K562 (cell line): Measurements from ENCODE around the gene CCND3. TPM values are rescaled to one million over a fixed set of nuclear protein-coding genes. Genes with fewer than 3 reads are reported as not detected.

Source experiments
- BACH1 ChIP-seq: fragments of 200-800 bp; sonication (Bioruptor generic); IDR thresholded peaks from 2 replicates; pipeline ENCODE4 v1.6.1; 2016; ENCODE audit warnings: missing genetic modification characterization, missing compliant biosample characterization
- CTCF ChIP-seq, 3 experiments: IDR thresholded peaks in 2 of 3; conservative IDR thresholded peaks in 1 of 3; 2 replicates each; pipeline ENCODE4 v1.5.1; 2011 to 2012; ENCODE audit warnings: low read length in 3 of 3, mild to moderate bottlenecking in 3 of 3, control low read depth in 2 of 3, improper control_type of control experiment in 1 of 3, inconsistent platforms in 1 of 3, low read depth in 1 of 3, mixed read lengths in 1 of 3, moderate library complexity in 1 of 3; ENCODE audit not compliant: insufficient read depth in 2 of 3
- EP400 ChIP-seq: fragments of 450-650 bp; IDR thresholded peaks from 2 replicates; pipeline ENCODE4 v1.6.1; 2017; ENCODE audit warnings: antibody characterized with exemption, mild to moderate bottlenecking, moderate library complexity
- FOXM1 ChIP-seq, 2 experiments: fragments of 450-650 bp in 1 of 2; sonication (generic) in 1 of 2; formaldehyde crosslinking in 1 of 2; IDR thresholded peaks; 2 replicates each; pipeline versions ENCODE4 v1.6.1 to v1.9.0; 2017 to 2022; ENCODE audit warnings: low read depth in 2 of 2, mild to moderate bottlenecking in 2 of 2, missing genetic modification reagents in 1 of 2, moderate library complexity in 1 of 2
- GATAD2B ChIP-seq: fragments of 450-650 bp; IDR thresholded peaks from 2 replicates; pipeline ENCODE4 v1.6.1; 2017; ENCODE audit warnings: mild to moderate bottlenecking, borderline replicate concordance
- HMBOX1 ChIP-seq: sonication (generic); IDR thresholded peaks from 2 replicates; pipeline ENCODE4 v1.6.1; 2016
- HNRNPH1 ChIP-seq: fragments of 200-400 bp; formaldehyde crosslinking; optimal IDR thresholded peaks from 2 replicates; pipeline ENCODE3; 2017; ENCODE audit warnings: low read depth, mild to moderate bottlenecking, low read length, moderate library complexity
- L3MBTL2 ChIP-seq: fragments of 450-650 bp; IDR thresholded peaks from 2 replicates; pipeline ENCODE4 v1.6.1; 2016; ENCODE audit warnings: mild to moderate bottlenecking, moderate library complexity
- MAFG ChIP-seq: fragments of 450-650 bp; conservative IDR thresholded peaks from 2 replicates; pipeline ENCODE4 v1.6.1; 2016; ENCODE audit warnings: missing genetic modification characterization, missing compliant biosample characterization
- MED1 ChIP-seq: sonication (generic); formaldehyde crosslinking; IDR thresholded peaks from 2 replicates; pipeline ENCODE4 v1.8.1; 2023; ENCODE audit warnings: missing genetic modification reagents, borderline replicate concordance
- MYC ChIP-seq, 2 experiments: fragments of 250-450 bp in 1 of 2; sonication (Bioruptor Pico) in 1 of 2; IDR thresholded peaks; 2 replicates each; pipeline versions ENCODE4 v1.5.1 to v1.6.1; 2012 to 2021; ENCODE audit warnings: low read depth in 2 of 2, borderline replicate concordance in 1 of 2, improper control_type of control experiment in 1 of 2, low read length in 1 of 2, mild to moderate bottlenecking in 1 of 2, moderate library complexity in 1 of 2
- NCOR1 ChIP-seq: fragments of 450-650 bp; IDR thresholded peaks from 2 replicates; pipeline ENCODE4 v1.6.1; 2016; ENCODE audit warnings: mild to moderate bottlenecking, moderate library complexity
- NFRKB ChIP-seq: fragments of 450-650 bp; IDR thresholded peaks from 2 replicates; pipeline ENCODE4 v1.6.1; 2016; ENCODE audit warnings: low read depth
- SMAD4 ChIP-seq: fragments of 250-450 bp; sonication (Bioruptor Pico); conservative IDR thresholded peaks from 2 replicates; pipeline ENCODE4 v1.8.0; 2021; ENCODE audit warnings: inconsistent platforms, mild to moderate bottlenecking, moderate library complexity
- SMARCA4 ChIP-seq: fragments of 450-650 bp; IDR thresholded peaks from 2 replicates; pipeline ENCODE4 v1.6.1; 2016
- TRIM28 ChIP-seq: fragments of 450-650 bp; IDR thresholded peaks from 2 replicates; pipeline ENCODE4 v1.6.1; 2017
- TSC22D4 ChIP-seq: fragments of 450-650 bp; IDR thresholded peaks from 2 replicates; pipeline ENCODE4 v1.6.1; 2016; ENCODE audit warnings: missing genetic modification characterization, missing biosample characterization, control low read depth
- ZBTB5 ChIP-seq: fragments of 450-650 bp; IDR thresholded peaks from 2 replicates; pipeline ENCODE4 v1.6.1; 2017; ENCODE audit warnings: antibody characterized with exemption
- ZNF639 ChIP-seq, 2 experiments: fragments of 200-800 bp in 1 of 2; sonication (Bioruptor generic) in 1 of 2; sonication (generic) in 1 of 2; formaldehyde crosslinking in 1 of 2; IDR thresholded peaks in 1 of 2; conservative IDR thresholded peaks in 1 of 2; 2 replicates each; pipeline versions ENCODE4 v1.5.0 to v1.6.1; 2016 to 2020; ENCODE audit warnings: missing compliant biosample characterization in 1 of 2, missing genetic modification characterization in 1 of 2, missing genetic modification reagents in 1 of 2
- ZNF785 ChIP-seq: fragments of 250-450 bp; sonication (Bioruptor Pico); IDR thresholded peaks from 2 replicates; pipeline ENCODE4 v1.4.0; 2020; ENCODE audit warnings: mild to moderate bottlenecking
- polyA plus RNA-seq, 8 experiments: library from polyadenylated mRNA; depleted of rRNA in 4 of 8; stranded (reverse) in 5 of 8; unstranded in 3 of 8; fragments of >200 nt; fragmentation: Nextera tagmentation in 2 of 8; fragmentation: Illumina TruSeq in 1 of 8; extraction: Ambion mirVana in 2 of 8; extraction: Trizol in 1 of 8; gene quantifications; 2 replicates each; pipeline versions ENCODE4 v1.2.1 to v1.2.3, GENCODE V29; 2011 to 2014; ENCODE audit warnings: inconsistent platforms in 1 of 8, missing spikeins in 1 of 8
- total RNA-seq, 7 experiments: library from RNA; depleted of rRNA in 6 of 7; stranded (reverse); fragments of >200 nt in 6 of 7; fragmentation: Illumina TruSeq in 2 of 7; extraction: Trizol in 2 of 7; gene quantifications; 2 replicates each; pipeline versions ENCODE4 v1.2.1 to v1.2.3, GENCODE V29; 2011 to 2021; ENCODE audit warnings: low replicate concordance in 1 of 7

The CCND3 gene
- total and polyA plus RNA-seq, 9 of the 15 experiments (the other 6 are each of a cell fraction or from before 2014, with no cell fraction given) = 21.5 to 204 (median 97.4) TPM

GRCh38 chr6:41967312-41968287 is 26.0 kb upstream of the CCND3 start (continued):
- 0 out of 2 replicates have a peak, but pooled peaks have one; percentile 25 for TF ChIP-seq ZBTB5
- TF ChIP-seq BACH1 (tag) = peak; percentile 78
- no peak for TF ChIP-seq ZNF785 (CRISPR knock-in tag)
- no peak for TF ChIP-seq MED1 (CRISPR knock-in tag)
- TF ChIP-seq TRIM28 = 0 out of 2 replicates have a peak, but pooled peaks have one; percentile 31
- peak in 1 of 3 experiments; percentile 36; a peak in 2 of 6 replicates for TF ChIP-seq CTCF (IDR thresholded peaks at IDR 0.05 in 2 of 3, conservative IDR thresholded peaks at IDR 0.05 in 1 of 3; ENCODE audit: insufficient read depth in 2 of 3, low read depth in 1 of 3, low read length in 3 of 3)
- peak; percentile 48 for TF ChIP-seq HMBOX1
- no peak for TF ChIP-seq TSC22D4 (tag)
- peak; percentile 42; the same call in 1 of the 2 replicates for TF ChIP-seq MYC (IDR thresholded peaks at IDR 0.05; ENCODE audit: low read depth, low read length)
- no peak for TF ChIP-seq MYC (CRISPR knock-in tag; IDR thresholded peaks at IDR 0.05; ENCODE audit: borderline replicate concordance, low read depth)
- 0 out of 2 replicates have a peak, but pooled peaks have one; percentile 5 for TF ChIP-seq GATAD2B
- TF ChIP-seq NFRKB = peak; percentile 65; the same call in 1 of the 2 replicates
- TF ChIP-seq EP400 = peak; percentile 27; the same call in 1 of the 2 replicates
- TF ChIP-seq SMARCA4 = peak; percentile 68
- TF ChIP-seq NCOR1 = 0 out of 2 replicates have a peak, but pooled peaks have one; percentile 7
- peak; percentile 51 for TF ChIP-seq L3MBTL2
- TF ChIP-seq FOXM1 (IDR thresholded peaks at IDR 0.05; ENCODE audit: low read depth) = 0 out of 2 replicates have a peak, but pooled peaks have one; percentile 12
- no peak for TF ChIP-seq FOXM1 (CRISPR knock-in tag; IDR thresholded peaks at IDR 0.05; ENCODE audit: low read depth)
- TF ChIP-seq ZNF639 (CRISPR knock-in tag; conservative IDR thresholded peaks at IDR 0.05 in 1 of 2, IDR thresholded peaks at IDR 0.05 in 1 of 2) = no peak
- 0 out of 2 replicates have a peak, but pooled peaks have one; percentile 27 for TF ChIP-seq SMAD4 (CRISPR knock-in tag)
- peak; percentile 62; the same call in 1 of the 2 replicates for TF ChIP-seq MAFG (tag)
- TF ChIP-seq HNRNPH1 = no peak
